ENCODE data around the gene HTRA3. TPM values are rescaled to one million over a fixed set of nuclear protein-coding genes. Genes with fewer than 3 reads are reported as not detected.

The HTRA3 gene
- total RNA-seq, 8 experiments from 2014 or later = 0.54 to 101 (median 1.8) TPM

DNA sequence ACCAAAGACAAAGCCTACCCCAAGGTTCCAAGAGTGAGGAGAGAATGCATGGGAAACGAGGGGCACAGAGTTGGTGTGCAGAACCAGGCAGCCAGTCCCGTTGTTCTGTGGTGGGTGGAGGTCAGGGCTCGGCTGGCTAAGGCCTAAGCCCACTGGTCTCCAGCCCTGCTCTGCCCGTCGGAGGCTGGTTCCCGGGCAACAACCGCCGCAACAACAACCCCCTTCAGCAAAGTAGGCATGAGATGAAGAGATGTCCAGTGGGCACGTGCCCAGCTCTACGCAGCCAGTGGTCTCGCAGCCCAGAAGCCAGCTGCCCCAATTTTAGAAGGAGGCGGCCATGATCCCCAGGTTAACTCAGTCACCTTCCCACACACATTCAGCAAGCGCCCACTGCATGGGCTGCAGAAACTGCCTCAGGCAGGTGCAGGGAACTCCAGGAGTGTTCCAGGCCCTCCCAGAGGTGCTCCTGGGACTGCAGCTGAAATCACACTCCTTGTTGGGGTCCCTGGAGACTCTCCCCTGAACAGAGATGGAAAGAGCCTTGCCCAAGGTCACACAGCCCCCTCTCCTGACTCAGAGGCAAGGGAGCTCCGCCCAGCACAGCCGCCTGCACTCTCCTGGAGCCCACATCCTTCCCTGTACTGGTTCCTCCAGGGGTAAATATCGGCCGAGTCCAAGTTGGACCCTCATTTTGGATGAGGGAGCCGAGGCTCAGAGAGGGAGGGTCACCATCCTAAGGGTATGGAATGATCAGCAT, 25.4 kb upstream of the HTRA3 start:
- Histone ChIP-seq H3K4me1 (replicated peaks in 1 of 2) (peaks cover 6 to 12% of the 10 kb centered on the region in 2 donors), H3K27ac (no peak overlapping the region), H3K4me3 (no peak overlapping the region)
- in situ Hi-C loops (cut with MboI; ENCODE audit: low pct_unique_long_range_greater_than_20kb in 2 of 9, low sequenced_read_pairs in 9 of 9, unreplicated experiment in 9 of 9) = loop anchor here (5.0 to 25.0 kb wide), 3 partner anchors 158 to 168 kb away; no protein-coding TSS in a partner anchor
- WGBS, 10 experiments = 90 to 100% (median 100%) methylated on average over 1 to 5 of the region's 18 CpGs; no CpG with 5 or more reads in 1 of the 10 experiments
- ATAC-seq (replicated peaks in 6 of 8) = no peak

DNA sequence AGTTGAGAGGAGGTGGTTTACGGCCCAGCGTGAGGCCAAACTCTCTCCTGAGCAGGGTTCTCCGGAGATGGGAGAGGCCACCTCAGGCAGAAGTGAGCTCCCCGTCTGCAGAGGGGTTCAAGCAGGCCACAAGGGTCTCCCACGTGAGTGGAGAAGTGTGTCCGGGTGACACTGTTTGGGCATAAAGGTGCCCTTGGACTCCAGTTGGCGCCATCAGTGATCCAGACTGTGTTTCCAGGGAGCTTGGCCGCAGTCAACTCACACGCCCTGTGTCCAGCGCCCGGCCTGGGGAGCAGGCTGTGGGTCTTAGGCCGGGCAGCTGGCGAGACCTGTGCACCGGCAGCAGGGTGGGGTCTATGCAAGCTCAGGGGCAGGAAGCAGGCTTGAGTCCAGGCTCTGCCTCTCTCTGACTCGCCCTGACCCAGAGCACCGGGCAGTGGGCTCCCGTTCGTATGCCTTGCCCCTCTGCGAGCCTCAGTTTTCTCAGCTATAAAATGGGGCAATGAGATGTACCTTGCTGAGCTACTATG, 24.6 kb upstream of the HTRA3 start:
- Histone ChIP-seq H3K27ac (no peak overlapping the region), H3K4me1 (replicated peaks in 1 of 2) (peaks cover 6 to 12% of the 10 kb centered on the region in 2 donors), H3K4me3 (no peak overlapping the region)
- 80 to 97% (median 91%) methylated on average over 2 to 11 of the region's 19 CpGs; no CpG with 5 or more reads in 5 of the 10 experiments for WGBS, 10 experiments
- no peak for ATAC-seq (replicated peaks in 6 of 8)
- in situ Hi-C loops (cut with MboI; ENCODE audit: low pct_unique_long_range_greater_than_20kb in 2 of 9, low sequenced_read_pairs in 9 of 9, unreplicated experiment in 9 of 9) = loop anchor here (5.0 to 25.0 kb wide), 3 partner anchors 157 to 167 kb away; no protein-coding TSS in a partner anchor

DNA sequence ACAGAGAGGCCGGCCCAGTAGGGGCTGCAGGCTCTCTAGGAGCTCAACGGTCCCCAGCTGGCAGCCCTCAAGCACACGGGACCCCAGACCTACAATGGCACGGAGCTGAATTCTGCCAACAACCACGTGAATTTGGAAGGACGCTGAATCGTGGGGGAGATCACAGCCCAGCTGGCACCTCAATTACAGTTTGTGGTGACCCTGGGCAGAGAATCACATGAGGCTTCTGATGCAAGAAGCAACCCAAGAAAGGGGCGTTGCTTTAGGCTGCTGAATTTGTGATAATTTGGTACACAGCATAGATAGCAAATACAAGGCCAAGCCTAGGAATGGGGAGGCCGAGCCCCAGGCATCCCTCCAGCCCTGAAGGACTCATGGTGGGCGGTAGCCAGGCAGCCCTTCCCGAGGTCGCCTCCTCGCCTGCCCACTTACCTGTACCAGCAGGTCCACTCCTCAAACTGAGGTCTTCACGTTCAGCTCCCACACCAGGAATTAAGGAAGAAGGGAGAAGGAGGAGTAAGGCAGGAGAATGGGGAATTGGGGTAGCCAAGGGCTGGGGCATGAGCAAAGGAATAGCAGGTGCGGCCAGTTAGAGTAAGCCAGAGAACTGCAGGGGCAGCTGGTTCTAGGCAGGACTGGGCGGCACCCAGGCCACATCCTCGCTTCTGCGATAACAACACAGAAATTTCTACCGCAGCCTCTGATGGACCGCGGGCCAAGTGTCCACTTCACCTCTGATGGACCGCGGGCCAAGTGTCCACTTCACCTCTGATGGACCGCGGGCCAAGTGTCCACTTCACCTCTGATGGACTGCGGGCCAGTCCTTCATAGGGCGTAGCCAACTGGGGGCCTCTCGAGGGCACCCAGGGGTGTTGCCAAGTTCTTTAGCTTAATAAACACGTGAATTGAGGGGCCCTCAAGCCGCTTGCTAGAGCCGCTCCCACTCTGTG, 23.4 kb upstream of the HTRA3 start:
- in situ Hi-C loops (cut with MboI; ENCODE audit: low pct_unique_long_range_greater_than_20kb in 2 of 9, low sequenced_read_pairs in 9 of 9, unreplicated experiment in 9 of 9) = loop anchor here in 8 of 9 experiments (10.0 to 25.0 kb wide), 2 partner anchors 159 to 166 kb away; no protein-coding TSS in a partner anchor
- no peak overlapping the region for H3K4me3 ChIP-seq
- ATAC-seq (replicated peaks in 6 of 8) = no peak
- no peak overlapping the region for H3K27ac ChIP-seq
- WGBS, 10 experiments = 69 to 100% (median 83%) methylated on average over 1 to 12 of the region's 31 CpGs; no CpG with 5 or more reads in 2 of the 10 experiments
- peaks cover 10 to 16% of the 10 kb centered on the region in 2 donors for H3K4me1 ChIP-seq (replicated peaks in 1 of 2)

DNA sequence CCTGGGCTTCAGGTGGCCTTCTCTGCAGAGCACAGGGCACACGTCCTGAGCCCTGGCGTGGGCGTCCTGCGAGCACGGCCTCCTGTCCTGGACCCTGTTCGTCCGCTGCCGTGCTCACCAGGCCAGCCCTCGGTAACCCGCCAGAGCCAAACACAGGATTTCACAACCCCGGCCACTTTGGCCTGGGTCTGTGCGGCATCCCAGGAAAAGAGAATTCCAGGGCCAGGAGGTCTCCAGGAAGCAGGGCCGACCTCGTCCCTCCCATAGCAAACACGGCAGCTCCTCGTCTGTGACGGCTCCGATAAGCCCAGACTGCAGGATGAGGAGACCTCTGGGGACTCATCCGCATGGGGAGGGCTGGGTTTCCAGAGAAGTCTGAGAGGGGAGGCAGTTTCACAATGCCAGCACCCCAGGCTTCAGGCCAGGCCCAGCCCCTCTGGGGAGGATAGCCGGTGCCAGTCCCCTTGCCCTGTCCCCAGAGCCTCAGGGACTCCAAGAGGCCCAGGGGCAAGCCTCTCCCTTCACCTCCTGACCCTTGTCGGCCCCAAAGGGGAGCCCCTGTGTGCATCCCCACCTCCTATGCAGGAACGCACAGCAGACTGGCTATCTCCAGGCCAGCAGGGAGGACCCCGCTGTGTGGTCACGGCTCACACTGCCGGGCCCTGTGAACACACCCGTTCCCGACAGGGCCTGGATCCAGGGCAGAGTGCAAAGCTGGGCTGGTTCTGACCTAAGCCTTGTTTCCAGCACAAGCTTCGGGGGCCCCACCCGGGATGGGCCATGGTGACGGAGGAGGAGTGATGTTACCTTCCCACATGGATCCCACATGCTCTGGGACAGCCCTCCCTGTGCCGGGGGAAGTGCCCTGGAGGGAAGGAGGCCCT, 22.3 kb upstream of the HTRA3 start:
- Histone ChIP-seq H3K4me3 (no peak overlapping the region), H3K27ac (no peak overlapping the region), H3K4me1 (replicated peaks in 1 of 2) (peaks cover 20 to 21% of the 10 kb centered on the region in 2 donors)
- 22 to 100% (median 86%) methylated on average over 3 to 10 of the region's 31 CpGs; no CpG with 5 or more reads in 2 of the 10 experiments for WGBS, 10 experiments
- in situ Hi-C loops (cut with MboI; ENCODE audit: low pct_unique_long_range_greater_than_20kb in 2 of 9, low sequenced_read_pairs in 9 of 9, unreplicated experiment in 9 of 9) = loop anchor here in 8 of 9 experiments (10.0 to 25.0 kb wide), 2 partner anchors 158 to 165 kb away; no protein-coding TSS in a partner anchor
- peak in 6 of 8 experiments; percentile 4 to 91 (median 46) for ATAC-seq (replicated peaks in 6 of 8)

DNA sequence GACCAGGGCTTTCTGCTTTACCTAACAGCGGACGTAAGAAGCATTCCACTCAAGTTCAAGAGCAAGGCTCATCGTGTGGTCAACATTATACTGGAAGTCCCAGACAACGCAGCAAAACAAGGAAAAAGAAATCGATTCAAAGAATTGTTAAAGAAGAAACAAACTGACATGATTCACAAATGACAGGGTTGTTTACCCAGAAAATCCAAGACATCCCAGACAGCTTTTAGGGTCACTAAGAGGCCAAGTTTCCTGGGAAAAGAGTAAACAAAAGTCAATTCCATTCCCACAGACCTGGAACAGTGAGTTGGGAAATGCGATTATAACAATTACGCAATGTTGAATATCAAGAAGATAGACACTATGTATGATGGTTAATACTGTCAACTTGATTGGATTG, 21.5 kb upstream of the HTRA3 start:
- 13 to 100% (median 75%) methylated on average over 1 to 7 of the region's 7 CpGs for WGBS, 10 experiments
- H3K27ac ChIP-seq = no peak overlapping the region
- in situ Hi-C loops (cut with MboI; ENCODE audit: low pct_unique_long_range_greater_than_20kb in 2 of 9, low sequenced_read_pairs in 9 of 9, unreplicated experiment in 9 of 9) = loop anchor here in 8 of 9 experiments (10.0 to 25.0 kb wide), 2 partner anchors 157 to 164 kb away; no protein-coding TSS in a partner anchor
- no peak overlapping the region for H3K4me3 ChIP-seq
- peak in 2 of 8 experiments; percentile 3 to 36 for ATAC-seq (replicated peaks in 6 of 8)
- H3K4me1 ChIP-seq (replicated peaks in 1 of 2) = peaks cover 13 to 15% of the 10 kb centered on the region in 2 donors

DNA sequence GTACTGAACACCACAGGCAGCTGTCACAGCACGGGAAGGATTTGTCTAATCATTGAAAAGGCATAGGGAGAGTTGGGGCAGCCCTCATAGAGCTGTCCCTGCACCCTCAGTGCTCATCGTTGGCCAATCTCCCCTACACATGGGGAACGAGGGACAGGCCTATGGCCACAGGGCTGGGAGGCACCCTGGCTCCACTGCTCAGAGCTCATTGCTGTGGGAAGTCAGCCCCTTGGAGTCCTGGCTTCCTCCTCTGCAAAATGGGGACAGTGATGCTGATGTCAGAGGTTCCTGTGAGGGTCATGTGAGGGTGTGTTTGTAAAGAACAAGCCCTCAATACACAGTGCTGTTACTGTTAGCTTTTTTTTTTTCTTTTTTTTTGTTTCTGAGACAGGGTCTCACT, 19.3 kb upstream of the HTRA3 start:
- ATAC-seq (replicated peaks in 6 of 8) = no peak
- H3K27ac ChIP-seq = no peak overlapping the region

DNA sequence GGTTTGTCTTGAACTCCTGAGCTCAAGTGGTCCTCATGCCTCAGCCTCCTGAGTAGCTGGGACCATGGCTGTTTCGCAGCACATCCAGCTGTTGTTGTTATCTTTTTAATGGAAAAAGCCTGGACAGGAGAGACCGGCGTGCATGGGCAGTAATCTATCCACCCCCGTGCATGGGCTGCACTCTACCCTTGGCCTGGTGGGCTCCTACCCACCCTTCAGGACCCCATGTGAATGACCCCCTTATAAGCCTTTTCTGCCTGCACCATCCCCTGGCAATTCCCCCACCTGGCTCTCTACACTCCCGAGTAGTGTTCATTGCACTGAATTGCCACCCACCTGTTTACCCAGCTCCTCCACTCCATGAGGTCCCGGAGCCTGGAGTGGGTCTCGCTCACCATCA, 18.9 kb upstream of the HTRA3 start:
- no peak for ATAC-seq (replicated peaks in 6 of 8)
- 51 to 100% (median 83%) methylated on average over 2 to 4 of the region's 7 CpGs; no CpG with 5 or more reads in 6 of the 10 experiments for WGBS, 10 experiments
- in situ Hi-C loops (cut with MboI; ENCODE audit: low pct_unique_long_range_greater_than_20kb in 2 of 9, low sequenced_read_pairs in 9 of 9, unreplicated experiment in 9 of 9) = no loop called here
- Histone ChIP-seq H3K4me1 (replicated peaks in 1 of 2) (peaks cover 13 to 15% of the 10 kb centered on the region in 2 donors), H3K4me3 (no peak overlapping the region), H3K27ac (no peak overlapping the region)

More for the DNA sequence above, 19.3 kb upstream of the HTRA3 start:
- Histone ChIP-seq H3K4me1 (replicated peaks in 1 of 2) (peaks cover 13 to 15% of the 10 kb centered on the region in 2 donors), H3K4me3 (no peak overlapping the region)
- 60% methylated on average over 1 of the region's 3 CpGs; no CpG with 5 or more reads in 8 of the 10 experiments for WGBS, 10 experiments
- in situ Hi-C loops (cut with MboI; ENCODE audit: low pct_unique_long_range_greater_than_20kb in 2 of 9, low sequenced_read_pairs in 9 of 9, unreplicated experiment in 9 of 9) = no loop called here

DNA sequence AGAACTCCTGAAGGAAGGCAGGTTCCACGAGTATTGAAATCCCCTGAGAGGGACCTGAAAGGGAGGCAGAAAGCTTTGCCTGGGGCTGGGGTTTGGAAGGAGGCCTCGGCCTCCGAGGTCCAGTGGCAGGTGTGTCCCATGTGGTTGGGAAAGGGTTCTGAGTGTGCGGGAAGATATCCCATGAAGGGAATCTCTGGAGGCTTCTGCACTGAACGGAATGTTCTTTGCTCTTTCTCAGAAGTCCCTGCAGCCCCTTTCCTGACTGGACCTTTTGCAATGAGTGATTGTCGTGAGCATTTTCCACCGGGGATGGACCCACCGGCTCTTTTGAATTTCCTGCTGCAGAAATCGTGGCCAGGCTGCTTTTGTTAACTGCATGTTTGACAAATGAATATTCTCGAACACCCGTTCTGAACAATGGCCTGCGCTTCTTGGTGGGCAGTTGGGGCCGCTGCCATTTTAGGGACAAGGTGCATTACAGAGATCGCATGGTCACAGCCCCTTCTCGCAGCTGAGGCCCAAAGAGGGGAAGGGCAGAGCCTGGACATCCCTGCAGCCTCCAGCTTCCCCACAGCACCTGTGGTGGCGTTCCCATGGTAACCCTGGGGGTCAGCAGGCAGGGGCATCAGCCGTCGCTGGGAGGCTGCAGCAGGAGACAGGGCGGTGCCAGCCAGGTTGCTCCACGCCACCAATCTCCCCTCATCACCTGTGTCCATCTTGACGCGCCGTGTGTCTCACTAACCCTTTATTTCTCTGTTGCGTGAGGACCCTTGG, 18.3 kb upstream of the HTRA3 start:
- Histone ChIP-seq H3K27ac (no peak overlapping the region), H3K4me1 (replicated peaks in 1 of 2) (peaks cover 13 to 15% of the 10 kb centered on the region in 2 donors), H3K4me3 (no peak overlapping the region)
- WGBS, 10 experiments = 20 to 95% (median 57%) methylated on average over 1 to 10 of the region's 24 CpGs; no CpG with 5 or more reads in 2 of the 10 experiments
- peak in 5 of 8 experiments; percentile 40 to 66 (median 49) for ATAC-seq (replicated peaks in 6 of 8)
- in situ Hi-C loops (cut with MboI; ENCODE audit: low pct_unique_long_range_greater_than_20kb in 2 of 9, low sequenced_read_pairs in 9 of 9, unreplicated experiment in 9 of 9) = no loop called here

DNA sequence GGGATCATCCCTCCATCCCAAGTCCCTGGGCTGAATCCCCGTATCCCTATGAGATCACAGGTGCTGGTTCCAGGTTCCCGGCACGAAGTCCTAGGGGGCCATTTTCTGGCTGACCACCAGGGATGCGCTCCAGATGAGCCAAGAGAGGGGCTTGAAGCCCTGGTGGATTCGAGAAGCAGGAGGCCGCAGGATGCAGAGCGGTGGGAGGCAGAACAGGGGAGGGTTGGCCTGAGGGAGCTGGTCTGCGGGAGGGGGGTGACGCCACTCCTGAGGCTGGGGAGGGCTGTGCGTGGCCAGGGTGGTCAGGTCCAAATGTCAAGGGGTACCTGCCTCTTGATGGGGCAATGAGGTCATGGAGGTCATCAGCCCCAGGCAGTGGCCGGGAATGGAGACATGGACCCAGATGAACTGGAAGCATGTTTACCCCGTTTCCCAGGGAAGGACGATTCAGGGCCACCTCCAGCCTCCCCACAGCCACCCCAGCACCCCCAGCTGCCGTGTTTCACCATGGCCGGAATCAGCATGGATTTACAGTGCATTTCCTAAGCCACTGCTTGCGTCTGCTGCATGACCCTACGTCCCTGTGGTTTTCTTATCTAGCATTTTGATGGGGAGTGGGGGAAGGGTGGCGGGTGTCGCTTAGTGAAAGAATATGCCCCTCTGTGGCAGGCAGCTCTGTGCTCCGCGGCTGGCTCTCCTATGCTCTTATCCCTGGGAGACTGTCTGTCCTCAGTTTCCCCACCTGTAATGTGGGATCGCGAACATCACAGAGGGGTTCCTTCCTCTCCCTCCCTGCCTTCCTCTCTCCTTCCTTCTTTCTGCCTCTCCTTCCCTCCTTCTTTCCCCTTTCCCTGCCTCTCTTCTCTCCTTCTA, 17.0 kb upstream of the HTRA3 start:
- WGBS, 10 experiments = 50 to 100% (median 84%) methylated on average over 2 to 13 of the region's 23 CpGs; no CpG with 5 or more reads in 3 of the 10 experiments
- no peak overlapping the region for H3K4me3 ChIP-seq
- H3K4me1 ChIP-seq (replicated peaks in 1 of 2) = peaks cover 12 to 13% of the 10 kb centered on the region in 2 donors
- in situ Hi-C loops (cut with MboI; ENCODE audit: low pct_unique_long_range_greater_than_20kb in 2 of 9, low sequenced_read_pairs in 9 of 9, unreplicated experiment in 9 of 9) = no loop called here
- ATAC-seq (replicated peaks in 6 of 8) = no peak
- no peak overlapping the region for H3K27ac ChIP-seq

DNA sequence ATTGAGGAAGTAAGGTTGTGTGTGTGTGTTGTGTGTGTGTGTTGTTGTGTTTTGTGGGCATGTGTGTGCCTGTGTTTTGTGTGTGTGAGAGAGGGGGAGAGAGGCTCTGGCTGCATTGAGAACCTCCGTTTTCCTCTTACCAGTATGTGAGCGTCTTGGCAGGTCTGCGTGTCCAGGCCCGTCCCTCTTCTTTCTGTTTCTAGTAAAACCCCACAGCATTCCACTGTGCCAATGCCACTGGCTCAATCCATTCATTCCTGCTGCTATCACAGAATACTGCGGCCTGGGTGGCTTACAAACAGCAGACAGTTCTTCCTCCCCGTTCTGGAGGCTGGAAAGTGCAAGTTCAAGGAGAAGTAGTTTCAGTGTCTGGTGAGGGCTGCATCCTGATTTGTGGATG, 15.5 kb upstream of the HTRA3 start:
- in situ Hi-C loops (cut with MboI; ENCODE audit: low pct_unique_long_range_greater_than_20kb in 2 of 9, low sequenced_read_pairs in 9 of 9, unreplicated experiment in 9 of 9) = no loop called here
- peaks cover 17 to 25% of the 10 kb centered on the region in 2 donors for H3K4me1 ChIP-seq (replicated peaks in 1 of 2)
- no peak overlapping the region for H3K27ac ChIP-seq
- 50 to 100% (median 83%) methylated on average over 1 to 2 of the region's 6 CpGs; no CpG with 5 or more reads in 4 of the 10 experiments for WGBS, 10 experiments
- no peak for ATAC-seq (replicated peaks in 6 of 8)
- no peak overlapping the region for H3K4me3 ChIP-seq

All from motor neuron (in vitro differentiated cells).